AG09309 (cell line): ENCODE data around the gene LSM2.
A peak's percentile ranks its signal among the peaks of the same experiment; 100 is the strongest.

Experiments
- DNase-seq: peaks from one replicate; pipeline ENCODE4 v3.0.0-alpha.2; 2010; ENCODE audit warnings: low read depth
- H3K4me3 ChIP-seq: 2 replicates; pipeline ENCODE4 v1.5.1; 2011; ENCODE audit warnings: mild to moderate bottlenecking, low read depth, low read length, moderate library complexity; ENCODE audit not compliant: control insufficient read depth
- CTCF ChIP-seq: IDR thresholded peaks from 2 replicates; pipeline ENCODE4 v1.5.1; 2011; ENCODE audit warnings: mild to moderate bottlenecking, low read depth, low read length, inconsistent platforms; ENCODE audit not compliant: insufficient read depth, control insufficient read depth; ENCODE audit errors: missing control alignments

LSM2 gene

GRCh38 chr6:31776485-31776988 is 30.2 kb downstream of the LSM2 start:
- no peak for DNase-seq

DNA sequence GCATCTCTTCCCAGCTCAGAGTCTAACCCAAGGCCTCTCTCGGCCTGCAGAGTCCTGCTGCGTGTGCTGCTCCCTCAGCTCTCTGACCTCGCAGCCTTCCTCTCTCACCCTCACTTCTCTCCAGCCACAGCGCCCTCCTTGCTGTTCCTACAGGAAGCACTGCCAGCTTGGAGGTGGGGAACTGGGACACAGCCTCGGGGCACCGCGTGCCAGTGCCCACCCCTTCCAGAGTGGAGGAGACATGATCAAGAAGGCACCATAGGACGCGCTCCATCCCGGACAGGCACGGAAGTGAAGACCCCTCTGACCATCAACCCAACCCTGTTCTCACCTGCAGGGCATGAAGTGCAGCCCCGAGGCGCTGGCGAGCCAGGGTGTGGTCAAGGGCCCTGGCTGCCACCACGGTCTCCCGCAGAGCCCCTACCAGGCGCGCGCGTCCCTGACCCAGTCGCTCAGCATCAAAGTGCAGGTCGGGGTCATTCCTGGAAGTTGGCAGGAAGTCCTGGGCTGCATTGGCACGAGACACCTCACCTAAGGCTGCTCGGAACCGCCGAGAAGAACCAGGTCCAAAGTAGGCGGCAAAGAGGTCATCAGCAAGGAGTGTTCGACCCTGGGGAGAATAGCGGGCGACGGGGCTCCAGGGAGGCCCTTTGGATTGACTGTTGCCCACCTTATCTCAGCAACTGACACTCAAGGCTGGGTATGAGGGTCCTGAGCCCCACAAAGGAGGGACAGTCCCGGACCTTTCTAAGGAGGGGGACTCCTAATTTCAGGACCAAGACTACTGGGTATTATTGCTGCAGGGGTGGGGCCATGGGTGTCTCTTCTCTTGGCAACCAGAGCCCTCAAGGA is 30.9 kb downstream of the LSM2 start:
- TF ChIP-seq CTCF = no peak
- H3K4me3 ChIP-seq = no peak overlapping the region
- no peak for DNase-seq

More at GRCh38 chr6:31776485-31776988, 30.2 kb downstream of the LSM2 start:
- no peak overlapping the region for H3K4me3 ChIP-seq
- no peak for TF ChIP-seq CTCF

- no peak for TF ChIP-seq CTCF
- H3K4me3 ChIP-seq = no peak overlapping the region
- DNase-seq = no peak
Measured at GRCh38 chr6:31775184-31775583, 31.6 kb downstream of the LSM2 start.

GRCh38 chr6:31771992-31772358 is 34.8 kb downstream of the LSM2 start:
- H3K4me3 ChIP-seq = no peak overlapping the region
- no peak for TF ChIP-seq CTCF
- no peak for DNase-seq

DNA sequence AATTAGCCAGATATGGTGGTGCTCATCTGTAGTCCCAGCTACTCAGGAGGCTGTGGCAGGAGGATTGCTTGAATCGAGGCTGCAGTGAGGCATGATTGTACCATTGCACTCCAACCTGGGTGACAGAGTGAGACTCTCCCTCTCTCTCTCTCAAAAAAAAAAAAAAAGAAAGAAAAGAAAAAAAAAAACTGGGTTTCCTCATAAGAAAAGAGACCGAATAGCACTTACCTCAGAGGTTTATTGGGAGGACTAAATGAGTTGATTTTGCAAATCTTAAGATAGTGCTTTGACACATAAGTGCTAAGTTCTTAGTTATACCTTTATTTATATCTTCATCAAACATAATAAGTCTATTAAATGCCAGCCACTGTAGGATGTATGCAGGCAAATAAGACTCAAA is 35.9 kb downstream of the LSM2 start:
- TF ChIP-seq CTCF = no peak
- no peak for DNase-seq
- no peak overlapping the region for H3K4me3 ChIP-seq

GRCh38 chr6:31769684-31770371 is 36.9 kb downstream of the LSM2 start:
- no peak for DNase-seq
- H3K4me3 ChIP-seq = no peak overlapping the region
- peak; percentile 86 for TF ChIP-seq CTCF
